Measurements from ENCODE around the gene GLIPR1.
A peak's percentile ranks its signal among the peaks of the same experiment; 100 is the strongest.
"Not testable (repeated sequence)": the region's sequence is repeated elsewhere in the genome, so short reads cannot be mapped to it uniquely, and the experiment has no call there.

GLIPR1 gene

DNA sequence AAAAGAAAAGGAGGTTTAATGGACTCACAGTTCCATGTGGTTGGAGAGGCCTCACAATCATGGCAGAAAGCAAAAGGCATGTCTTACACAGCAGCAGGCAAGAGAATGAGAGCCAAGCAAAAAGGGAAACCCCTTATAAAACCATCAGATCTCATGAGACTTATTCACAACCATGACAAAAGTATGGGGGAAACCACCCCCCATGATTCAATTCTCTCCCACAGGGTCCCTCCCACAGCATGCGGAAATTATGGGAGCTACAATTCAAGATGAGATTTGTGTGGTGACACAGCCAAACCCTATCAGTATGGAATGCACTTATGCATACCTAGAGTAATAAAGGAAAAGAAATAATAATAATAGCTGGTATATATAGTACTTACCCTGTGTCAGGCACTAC, 4.5 kb upstream of the GLIPR1 start:
- DNase-seq, result no peak

DNA sequence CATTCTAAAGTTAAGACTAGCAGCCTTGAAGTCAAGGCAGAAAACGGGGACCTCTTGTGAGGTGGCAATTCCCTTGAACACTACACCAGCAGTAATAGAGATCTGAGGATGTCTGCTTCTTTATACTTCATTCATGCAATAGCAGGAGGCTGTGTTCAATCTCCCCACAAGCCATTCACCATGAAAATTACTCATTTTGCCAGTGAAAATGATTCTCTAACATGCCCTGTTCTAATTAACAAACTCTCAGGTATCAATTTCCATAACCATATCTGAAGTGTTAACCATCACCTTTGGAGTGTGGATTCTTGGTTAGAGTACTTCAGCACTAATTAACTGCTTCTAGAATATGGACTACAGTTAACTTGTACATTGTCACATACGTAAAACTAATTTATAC, 3.4 kb upstream of the GLIPR1 start:
- DNase-seq, result no peak

DNA sequence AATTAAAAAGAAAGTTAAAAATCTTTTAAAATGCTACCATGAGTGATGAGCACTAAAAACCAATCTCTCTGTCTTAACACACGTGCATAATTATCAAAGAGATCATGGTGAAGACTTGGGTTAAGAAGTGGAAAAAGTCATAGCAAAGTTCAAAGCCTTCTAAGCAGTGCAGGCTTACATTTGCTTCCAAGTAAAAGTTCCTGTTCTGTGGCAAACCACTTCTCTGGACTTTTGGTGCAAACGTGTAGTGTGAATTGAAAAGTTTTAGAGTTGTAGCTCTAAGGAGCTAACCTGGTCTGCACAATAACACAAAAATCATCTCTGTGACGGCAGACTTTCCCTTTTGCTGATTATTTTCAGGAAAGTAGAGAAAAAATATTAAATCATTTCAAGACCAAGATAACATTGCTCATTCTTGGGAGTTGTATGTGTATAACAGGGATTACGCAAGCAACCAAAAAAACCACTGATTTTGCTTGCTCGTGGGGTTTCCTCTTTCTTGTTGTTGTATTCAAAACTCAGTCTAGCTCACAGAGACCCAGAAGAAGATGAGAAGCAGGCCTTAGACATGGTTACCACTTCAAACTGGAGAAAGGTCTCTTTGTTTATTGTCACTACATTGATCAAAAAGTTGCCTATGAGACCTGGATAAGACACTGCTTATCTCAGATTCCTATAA, 2.3 kb upstream of the GLIPR1 start:
- DNase-seq, result peak in 1 of 2 donors; percentile 82

DNA sequence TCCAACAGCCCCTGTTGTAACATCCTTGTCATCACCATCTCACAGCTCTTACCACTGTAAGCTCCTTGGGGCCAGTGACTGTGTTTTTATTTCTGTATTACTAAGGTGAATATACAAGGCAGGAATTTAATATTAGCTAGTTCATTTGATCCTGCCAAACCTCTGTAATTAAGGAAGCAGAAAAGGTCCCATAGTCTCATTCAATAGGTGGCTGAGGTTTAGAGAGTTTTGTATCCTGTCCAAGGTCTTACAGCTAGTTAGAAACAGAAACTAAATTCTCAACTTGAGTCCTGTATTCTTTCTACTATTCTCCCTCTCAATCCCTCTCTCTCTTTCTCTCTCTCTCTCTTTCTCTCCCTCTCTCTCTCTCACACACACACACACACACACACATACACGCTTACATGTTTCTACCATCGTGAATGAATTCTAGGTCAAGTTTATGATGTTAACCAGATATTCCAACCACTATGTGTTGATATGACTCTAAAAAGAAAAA, 543 bp upstream of the GLIPR1 start:
- peak in 1 of 2 donors; percentile 60 for DNase-seq

DNA sequence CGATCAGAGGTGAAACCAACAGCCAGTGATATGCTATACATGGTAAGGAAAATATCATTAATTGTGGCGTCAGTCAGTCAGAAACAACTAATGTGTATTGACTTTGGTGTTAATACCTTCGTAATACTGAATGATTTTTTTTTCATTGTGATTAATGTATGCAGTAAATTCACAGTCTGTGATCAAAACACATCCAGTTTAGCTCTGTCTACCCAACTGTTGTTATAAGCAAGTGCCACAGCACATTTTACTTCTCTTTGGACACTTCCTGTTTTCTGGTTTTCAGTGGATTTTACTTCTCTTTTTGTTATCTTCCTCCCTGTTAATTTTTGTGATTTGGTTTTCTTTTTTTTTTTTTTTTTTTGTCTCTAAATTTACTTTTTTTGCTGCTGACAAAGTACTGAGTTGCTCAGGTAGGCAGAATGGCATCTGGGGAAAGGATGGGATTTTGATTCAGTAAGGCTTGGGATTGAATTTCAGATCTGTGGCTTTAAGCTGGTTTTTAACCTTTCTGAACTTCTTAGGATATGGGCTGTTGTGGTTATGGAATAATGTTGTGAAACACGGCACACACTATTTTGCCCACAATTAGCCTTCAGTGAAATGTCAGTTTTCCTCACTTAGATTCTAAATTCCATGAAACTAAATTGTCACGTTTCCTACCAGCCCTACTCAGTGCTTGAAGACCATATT, 604 bp downstream of the GLIPR1 start:
- peak in 1 of 2 donors; percentile 59 for DNase-seq

DNA sequence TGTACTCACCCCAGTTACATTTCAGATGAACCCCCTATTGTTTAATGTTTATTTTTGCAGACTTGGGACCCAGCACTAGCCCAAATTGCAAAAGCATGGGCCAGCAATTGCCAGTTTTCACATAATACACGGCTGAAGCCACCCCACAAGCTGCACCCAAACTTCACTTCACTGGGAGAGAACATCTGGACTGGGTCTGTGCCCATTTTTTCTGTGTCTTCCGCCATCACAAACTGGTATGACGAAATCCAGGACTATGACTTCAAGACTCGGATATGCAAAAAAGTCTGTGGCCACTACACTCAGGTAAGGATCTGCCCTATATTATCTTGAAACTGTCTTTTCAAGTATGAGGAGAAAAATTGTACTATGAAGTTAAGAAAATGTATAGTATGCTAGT, 1.2 kb downstream of the GLIPR1 start:
- no peak for DNase-seq

DNA sequence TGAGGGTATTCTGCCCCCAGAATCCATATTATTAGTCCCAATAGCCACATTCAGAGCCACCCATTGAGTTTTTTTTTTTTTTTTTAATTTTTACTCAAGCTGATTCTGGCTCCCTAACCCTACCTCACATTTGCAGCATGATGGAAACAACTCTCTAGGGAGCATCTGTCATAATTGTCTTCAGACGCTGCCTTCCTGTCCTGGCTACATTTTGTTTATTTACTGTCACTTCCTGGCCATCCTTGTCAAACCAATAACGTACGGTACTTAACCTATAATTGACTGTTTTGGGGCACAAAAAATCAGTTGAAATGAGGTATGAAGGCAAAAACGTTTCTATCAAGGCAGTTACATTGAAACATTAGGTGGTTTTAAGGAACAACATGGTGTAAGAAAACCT, 2.1 kb downstream of the GLIPR1 start:
- DNase-seq, result no peak

DNA sequence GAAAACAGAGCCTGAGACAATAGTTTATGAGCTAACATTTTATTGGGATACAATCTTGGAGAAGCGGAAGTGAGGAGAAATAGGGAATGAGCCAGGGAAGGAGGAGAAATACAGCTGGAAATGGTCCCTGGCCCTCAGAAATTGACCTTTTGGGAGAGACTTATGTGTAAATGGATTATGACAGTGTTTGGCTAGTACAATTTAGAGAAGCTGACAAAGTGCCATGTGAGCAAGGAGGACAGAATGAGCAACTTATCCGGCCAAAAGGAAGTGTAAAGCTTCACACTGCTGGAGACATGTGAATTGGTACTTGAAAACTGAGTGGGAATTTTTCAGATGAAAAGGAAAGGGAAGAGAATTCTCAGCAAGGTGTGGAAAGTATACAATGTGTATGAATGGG, 2.9 kb downstream of the GLIPR1 start:
- DNase-seq, result no peak

DNA sequence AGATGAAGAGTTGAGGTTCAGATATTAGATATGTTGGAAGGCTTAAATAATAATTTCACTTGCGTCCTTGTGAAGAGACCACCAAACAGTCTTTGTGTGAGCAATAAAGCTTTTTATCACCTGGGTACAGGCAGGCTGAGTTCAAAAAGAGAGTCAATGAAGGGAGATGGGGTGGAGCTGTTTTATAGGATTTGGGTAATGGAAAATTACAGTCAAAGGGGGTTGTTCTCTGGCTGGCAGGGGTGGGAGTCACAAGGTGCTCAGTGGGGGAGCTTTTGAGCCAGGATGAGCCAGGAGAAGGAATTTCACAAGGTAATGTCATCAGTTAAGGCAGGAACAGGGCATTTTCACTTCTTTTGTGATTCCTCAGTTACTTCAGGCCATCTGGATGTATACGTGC, 3.9 kb downstream of the GLIPR1 start:
- not testable (repeated sequence) for DNase-seq

DNA sequence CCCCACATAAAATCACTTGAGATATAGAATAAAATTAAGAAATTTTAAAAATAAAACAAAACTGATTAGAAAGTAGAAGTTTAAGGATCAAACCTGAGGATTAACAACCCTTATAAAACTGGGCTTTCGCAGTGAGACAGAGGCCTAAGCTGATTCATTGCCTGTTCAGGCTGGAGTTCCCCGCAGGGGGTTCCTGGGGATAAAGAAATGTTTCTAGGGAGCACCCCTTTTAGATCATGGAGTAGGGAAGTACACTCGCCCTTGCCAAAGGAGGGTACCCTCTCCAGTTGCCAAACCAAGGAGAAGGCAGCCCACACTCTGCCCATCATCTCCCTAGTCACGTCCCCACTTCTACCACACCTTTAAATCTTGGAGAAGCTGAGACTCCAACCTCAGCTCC, 6.8 kb downstream of the GLIPR1 start:
- DNase-seq, result no peak

DNA sequence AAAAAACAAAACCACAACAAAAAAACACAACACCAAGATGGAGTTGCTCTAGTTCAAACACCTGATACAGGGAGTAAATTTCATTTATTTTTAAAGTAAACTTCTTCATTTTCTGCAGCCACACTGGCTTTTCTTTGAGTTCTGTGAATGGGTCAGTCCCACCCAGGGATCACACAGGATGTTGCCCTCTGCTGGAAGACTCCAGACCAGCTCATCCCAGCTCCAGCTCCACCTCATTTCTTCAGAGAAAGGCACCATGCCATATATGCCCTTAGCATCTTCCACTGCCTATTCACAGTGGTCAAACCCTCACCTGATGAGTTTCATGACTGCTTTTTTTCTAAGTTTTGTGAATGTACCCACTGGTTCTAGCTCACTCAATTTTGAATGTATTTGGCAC, 8.0 kb downstream of the GLIPR1 start:
- DNase-seq, result peak in 1 of 2 donors; percentile 16

DNA sequence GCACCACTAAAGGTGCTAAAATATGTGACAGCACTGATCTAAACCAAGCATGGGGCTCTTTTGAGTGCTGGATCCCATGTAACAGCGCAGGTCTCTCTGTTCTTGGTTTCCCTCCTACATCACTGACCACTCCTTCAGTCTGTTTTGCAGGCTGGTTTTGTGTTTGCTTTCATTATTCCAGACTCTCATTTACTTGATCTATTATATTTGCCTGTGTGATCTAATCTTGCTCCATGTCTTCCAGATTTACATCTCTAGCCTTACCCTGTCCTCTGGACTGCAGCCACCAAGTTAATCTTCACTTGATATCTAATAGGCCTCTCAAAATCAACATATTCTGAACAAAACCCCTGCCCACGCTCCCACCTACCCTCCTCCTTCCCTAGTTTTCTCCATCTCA, 8.6 kb downstream of the GLIPR1 start:
- DNase-seq, result no peak

DNA sequence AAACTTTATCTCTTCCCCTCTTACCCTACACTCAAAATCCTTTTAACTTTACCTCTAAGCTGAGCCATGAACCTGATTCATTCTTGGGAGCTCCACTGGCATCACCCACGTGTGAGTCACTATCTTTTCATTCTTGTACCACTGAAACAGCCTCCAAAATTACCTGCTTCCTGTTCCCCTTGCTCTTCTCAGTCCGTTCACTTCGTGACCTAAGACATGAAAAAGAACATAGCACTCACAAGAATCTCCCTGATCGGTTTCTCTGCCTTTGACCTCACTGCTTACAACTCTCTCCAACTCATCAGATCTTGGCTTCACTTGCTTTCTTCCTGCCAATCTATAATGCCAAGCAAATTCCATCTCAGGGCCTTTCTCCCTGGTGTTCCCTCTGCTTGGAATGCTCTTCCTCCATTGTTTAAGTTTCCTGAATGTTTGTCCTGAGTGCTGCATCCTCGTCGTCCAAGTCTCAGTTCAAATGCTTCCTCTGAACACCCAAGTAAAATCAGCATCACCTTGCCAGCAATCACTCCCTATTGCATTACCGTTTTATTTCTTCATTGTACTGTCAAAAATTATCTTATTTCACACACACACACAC, 9.2 kb downstream of the GLIPR1 start:
- peak in 1 of 2 donors; percentile 26 for DNase-seq

DNA sequence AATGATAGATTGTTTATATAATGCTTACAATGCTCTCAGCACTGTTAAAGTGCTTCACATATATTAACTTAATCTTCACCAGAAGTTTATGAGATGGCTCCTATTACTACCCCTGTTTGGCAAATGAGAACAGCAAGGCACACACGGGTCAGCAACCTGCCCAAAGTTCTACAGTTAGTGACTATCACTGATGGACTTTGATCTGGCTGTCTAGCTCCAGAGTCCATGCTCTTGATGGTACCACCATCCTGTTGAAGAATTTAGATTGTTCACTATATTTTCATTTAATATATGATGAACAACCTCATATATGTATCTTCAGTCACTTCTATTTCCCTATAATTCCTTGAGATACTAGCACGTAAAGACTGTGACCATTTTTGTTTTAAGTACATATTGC, 10.6 kb downstream of the GLIPR1 start:
- DNase-seq, result no peak

DNA sequence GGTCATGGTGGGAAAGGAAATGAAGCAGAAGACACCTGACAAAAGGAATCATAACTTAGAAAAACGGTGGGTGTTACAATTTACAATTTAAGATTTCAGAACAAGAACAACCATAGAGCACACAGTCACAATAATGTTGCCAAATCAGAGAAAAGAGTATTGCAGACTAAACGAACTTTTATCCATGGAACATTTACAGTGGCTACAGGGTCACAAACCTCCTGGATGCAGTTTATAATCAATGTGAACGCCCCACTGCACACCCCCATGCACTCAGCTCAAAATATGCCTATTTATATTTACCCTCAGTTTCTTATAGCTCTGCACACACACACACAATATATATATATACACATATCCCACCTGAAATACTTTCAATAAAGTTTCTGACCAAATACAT, 22.9 kb downstream of the GLIPR1 start:
- no peak for DNase-seq

DNA sequence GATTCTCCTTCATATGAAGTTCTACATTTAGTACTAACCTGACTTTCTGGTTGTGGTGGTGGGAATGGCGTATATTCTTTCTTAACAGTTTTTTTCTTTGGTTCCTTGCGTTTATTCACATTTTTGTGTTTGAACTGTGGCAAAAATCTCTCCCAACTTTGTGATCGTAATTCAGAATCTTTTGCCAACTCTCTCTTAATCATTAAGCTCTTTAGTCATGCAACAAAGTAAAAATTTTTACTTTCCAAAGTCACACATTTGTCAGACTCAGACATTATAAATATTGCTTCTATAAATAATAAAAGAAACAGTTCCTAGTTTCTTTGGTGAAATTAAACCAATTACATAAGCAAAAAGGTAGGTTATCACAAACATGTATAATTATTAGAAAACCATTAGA, 23.3 kb downstream of the GLIPR1 start:
- no peak for DNase-seq

DNA sequence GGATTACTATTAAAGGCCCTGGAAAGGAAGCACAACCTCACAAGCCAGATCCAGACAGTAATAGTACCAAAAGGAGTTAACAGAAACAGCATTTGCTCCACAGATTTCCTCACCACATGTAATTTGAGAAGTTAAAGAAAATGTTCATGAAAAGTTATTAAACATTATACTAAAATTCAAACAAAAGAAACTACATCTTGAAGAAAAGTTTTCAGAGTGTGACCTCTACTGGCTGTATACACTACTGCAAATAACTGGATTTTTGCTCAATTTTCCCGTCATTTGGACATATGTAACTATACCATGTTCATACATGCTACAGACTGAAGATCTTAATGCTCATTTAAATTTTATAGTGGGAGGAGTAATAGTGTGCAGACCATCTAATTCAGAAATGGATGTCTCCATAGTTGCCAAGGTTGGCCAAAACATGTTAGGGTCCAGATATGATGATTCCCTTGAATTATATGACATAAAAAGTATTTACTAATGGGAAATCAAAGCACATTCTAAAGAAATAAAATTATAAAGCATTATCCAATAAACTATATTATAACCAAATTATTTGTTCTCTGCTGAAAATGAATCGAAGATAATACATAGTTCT, 25.3 kb downstream of the GLIPR1 start:
- peak in 1 of 2 donors; percentile 34 for DNase-seq

DNA sequence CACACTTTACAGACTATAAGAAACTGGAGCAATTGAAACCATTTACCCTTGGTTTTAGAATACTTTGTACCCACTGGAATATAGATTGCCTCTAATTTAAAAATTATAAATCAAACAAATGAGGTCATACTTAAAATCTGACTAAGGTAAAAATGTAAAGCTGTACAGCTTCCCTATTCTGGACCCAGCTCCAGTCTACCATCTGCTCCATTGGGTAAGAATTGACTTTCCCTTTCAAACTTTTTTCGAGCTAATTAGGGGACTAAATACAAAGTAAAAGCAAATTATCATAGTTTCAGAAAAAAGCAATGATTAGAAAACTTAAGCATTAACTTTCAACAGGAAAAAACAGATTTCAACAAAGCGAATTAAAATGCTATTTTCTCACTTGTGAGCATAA, 26.5 kb downstream of the GLIPR1 start:
- DNase-seq, result no peak

DNA sequence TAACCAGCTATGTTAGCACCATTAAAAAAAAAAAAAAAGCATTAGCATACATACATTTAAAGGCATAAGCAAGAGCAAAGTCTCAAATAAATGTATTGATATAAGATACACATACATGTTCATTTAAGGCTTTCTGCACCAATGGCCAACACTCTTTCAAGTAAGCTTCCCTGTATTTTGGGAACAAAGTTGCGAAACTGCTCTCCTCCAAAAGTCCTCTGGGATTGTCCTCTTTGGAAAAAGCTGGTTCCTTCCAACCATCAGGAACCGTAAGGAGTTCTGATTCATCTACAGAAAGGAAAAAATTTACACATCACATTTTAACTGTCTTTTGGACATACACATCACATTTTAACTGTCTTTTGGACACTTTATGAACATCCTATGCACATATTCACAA, 27.6 kb downstream of the GLIPR1 start:
- no peak for DNase-seq

DNA sequence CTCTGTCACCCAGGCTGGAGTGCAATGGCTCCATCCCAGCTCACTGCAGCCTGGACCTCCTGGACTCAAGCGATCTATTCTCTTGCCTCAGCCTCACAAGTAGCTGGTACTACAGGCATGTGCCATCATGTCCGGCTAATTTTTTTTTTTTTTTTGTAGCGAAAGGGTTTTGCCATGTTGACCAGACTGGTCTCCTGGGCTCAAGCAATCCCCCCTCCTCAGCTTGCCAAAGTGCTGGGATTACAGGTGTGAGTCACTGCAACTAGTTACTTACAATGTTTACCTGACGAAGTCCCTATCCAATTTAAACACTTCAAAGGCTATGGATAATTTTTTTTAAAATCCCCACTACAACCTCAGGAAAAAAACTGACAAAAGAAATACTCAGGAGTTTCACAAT, 29.1 kb downstream of the GLIPR1 start:
- DNase-seq, result no peak

DNA sequence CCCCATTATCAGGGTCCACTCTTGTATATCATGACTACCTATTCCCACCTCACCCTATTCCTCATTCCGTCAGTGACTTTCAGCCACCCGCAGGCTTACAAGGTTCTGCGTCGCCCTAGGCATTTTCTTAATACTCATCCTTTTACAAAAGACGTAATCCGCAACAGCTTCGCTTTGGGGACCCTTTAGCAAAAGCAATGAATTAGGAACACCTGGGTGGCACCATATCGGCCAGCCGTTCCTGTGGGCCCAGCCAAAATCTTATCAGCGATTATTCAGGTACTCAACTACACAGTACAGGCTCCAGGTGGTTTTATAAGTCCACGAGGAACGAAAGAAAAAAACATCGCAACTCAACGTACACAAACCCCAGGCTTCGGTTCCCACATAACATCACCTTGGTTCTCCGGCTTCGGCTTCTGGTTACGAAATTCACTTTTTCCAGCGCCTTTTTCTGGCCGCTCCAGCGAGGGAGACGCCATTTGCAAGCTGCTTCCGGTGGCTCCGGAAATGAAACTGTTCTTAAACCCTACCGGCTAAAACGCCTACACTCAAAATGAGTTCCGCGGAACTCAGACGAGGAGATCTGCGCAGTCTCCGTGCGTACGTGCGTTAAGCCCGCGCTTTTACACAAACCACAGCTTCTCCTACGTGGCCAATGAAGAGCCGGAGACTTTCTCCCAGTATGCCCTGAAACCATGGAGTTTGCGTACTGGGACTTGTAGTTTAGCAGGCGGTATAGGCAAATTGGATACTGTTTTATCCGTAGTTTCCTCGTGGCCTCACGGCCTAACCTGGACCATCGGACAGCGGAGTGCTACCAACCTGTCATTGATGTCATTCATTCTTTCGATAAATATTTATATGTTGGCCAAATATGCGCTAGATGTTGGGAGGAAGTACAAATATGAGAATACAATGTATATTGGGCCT, 30.8 kb downstream of the GLIPR1 start, which contains the start of gene KRR1:
Gene KRR1, minus strand, starts transcription at position 494 of the 933 bp plus-strand sequence. Its CDS starts 12 bp downstream, at position 482.
- DNase-seq, result peak; percentile 47 to 92

DNA sequence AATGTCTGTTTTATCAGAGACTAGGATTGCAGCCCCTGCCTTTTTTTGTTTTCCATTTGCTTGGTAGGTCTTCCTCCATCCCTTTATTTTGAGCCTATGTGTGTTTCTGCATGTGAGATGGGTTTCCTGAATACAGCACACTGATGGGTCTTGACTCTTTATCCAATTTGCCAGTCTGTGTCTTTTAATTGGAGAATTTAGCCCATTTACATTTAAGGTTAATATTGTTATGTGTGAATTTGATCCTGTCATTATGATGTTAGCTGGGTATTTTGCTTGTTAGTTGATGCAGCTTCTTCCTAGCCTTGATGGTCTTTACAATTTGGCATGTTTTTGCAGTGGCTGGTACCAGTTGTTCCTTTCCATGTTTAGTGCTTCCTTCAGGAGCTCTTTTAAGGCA, 40.7 kb downstream of the GLIPR1 start:
- DNase-seq, result not testable (repeated sequence)
